OCI-LY1 (cell line): ENCODE measurements around the gene PUSL1.

ENCODE experiments used
- H2AFZ ChIP-seq: fragments of 200-600 bp; sonication (generic), shearing (Covaris generic); 2 replicates; pipeline ENCODE4 v1.6.0; 2014; ENCODE audit warnings: antibody characterized with exemption, mild to moderate bottlenecking, low read length
- H3F3A ChIP-seq: fragments of 200-600 bp; sonication (generic), shearing (Covaris generic); 2 replicates; pipeline ENCODE4 v1.6.0; 2014; ENCODE audit warnings: mild to moderate bottlenecking, antibody characterized with exemption, low read length, moderate library complexity; ENCODE audit not compliant: insufficient read depth
- H3K27ac ChIP-seq: fragments of 200-600 bp; sonication (generic); 2 replicates; pipeline ENCODE4 v1.5.1; 2014; ENCODE audit warnings: low read length, mixed run types, mild to moderate bottlenecking, low read depth; ENCODE audit not compliant: poor library complexity, severe bottlenecking
- H3K27me3 ChIP-seq: fragments of 200-600 bp; sonication (generic); 2 replicates; pipeline ENCODE4 v1.6.0; 2014; ENCODE audit warnings: antibody characterized with exemption, mild to moderate bottlenecking, low read length, moderate library complexity; ENCODE audit not compliant: insufficient read depth
- H3K36me3 ChIP-seq: fragments of 200-600 bp; sonication (generic); 2 replicates; pipeline ENCODE4 v1.6.1; 2014; ENCODE audit warnings: mild to moderate bottlenecking, antibody characterized with exemption, low read length, moderate library complexity, mixed read lengths; ENCODE audit not compliant: insufficient read depth
- H3K4me1 ChIP-seq: fragments of 200-600 bp; sonication (generic); 2 replicates; pipeline ENCODE4 v1.5.1; 2014; ENCODE audit warnings: mild to moderate bottlenecking, low read length, moderate library complexity; ENCODE audit not compliant: insufficient read depth, severe bottlenecking
- H3K4me2 ChIP-seq: fragments of 200-600 bp; sonication (generic), shearing (Covaris generic); 2 replicates; pipeline ENCODE4 v1.6.1; 2014; ENCODE audit warnings: low read length
- H3K4me3 ChIP-seq: fragments of 200-600 bp; sonication (generic); 2 replicates; pipeline ENCODE4 v1.5.1; 2014; ENCODE audit warnings: low read length, low read depth, mild to moderate bottlenecking, mixed read lengths; ENCODE audit not compliant: poor library complexity, severe bottlenecking
- H3K79me2 ChIP-seq: fragments of 200-600 bp; shearing (Covaris generic); 2 replicates; pipeline ENCODE4 v1.6.1; 2016; ENCODE audit warnings: mixed run types, low read length, mixed read lengths; ENCODE audit not compliant: insufficient read depth
- H3K9ac ChIP-seq: fragments of 200-600 bp; sonication (generic), shearing (Covaris generic); 2 replicates; pipeline ENCODE4 v1.6.1; 2014; ENCODE audit warnings: mild to moderate bottlenecking, low read length, mixed read lengths
- H3K9me2 ChIP-seq: fragments of 200-600 bp; sonication (generic), shearing (Covaris generic); 2 replicates; pipeline ENCODE4 v1.6.1; 2014; ENCODE audit warnings: low read depth, mild to moderate bottlenecking, low read length, mixed read lengths
- H3K9me3 ChIP-seq: fragments of 200-600 bp; shearing (Covaris generic); 2 replicates; pipeline ENCODE4 v1.6.1; 2014; ENCODE audit warnings: low read length, mixed read lengths
- H4K20me1 ChIP-seq: fragments of 200-600 bp; sonication (generic), shearing (Covaris generic); 2 replicates; pipeline ENCODE4 v1.6.0; 2016; ENCODE audit warnings: mild to moderate bottlenecking, low read length; ENCODE audit not compliant: insufficient read depth
- EZH2 ChIP-seq: fragments of 200-600 bp; sonication (generic), shearing (Covaris generic); IDR thresholded peaks from 2 replicates; pipeline ENCODE4 v1.8.0; 2017; ENCODE audit warnings: borderline replicate concordance, mixed run types, mild to moderate bottlenecking, antibody characterized with exemption, low read length, moderate library complexity, mixed read lengths
- TF ChIP-seq, protein P1 (sequence below): fragments of 200-600 bp; sonication (generic), shearing (Covaris generic); IDR thresholded peaks from 2 replicates; pipeline ENCODE4 v1.5.1; 2017; ENCODE audit warnings: mild to moderate bottlenecking, antibody characterized with exemption, low read length, moderate library complexity, mixed read lengths

PUSL1 gene

DNA sequence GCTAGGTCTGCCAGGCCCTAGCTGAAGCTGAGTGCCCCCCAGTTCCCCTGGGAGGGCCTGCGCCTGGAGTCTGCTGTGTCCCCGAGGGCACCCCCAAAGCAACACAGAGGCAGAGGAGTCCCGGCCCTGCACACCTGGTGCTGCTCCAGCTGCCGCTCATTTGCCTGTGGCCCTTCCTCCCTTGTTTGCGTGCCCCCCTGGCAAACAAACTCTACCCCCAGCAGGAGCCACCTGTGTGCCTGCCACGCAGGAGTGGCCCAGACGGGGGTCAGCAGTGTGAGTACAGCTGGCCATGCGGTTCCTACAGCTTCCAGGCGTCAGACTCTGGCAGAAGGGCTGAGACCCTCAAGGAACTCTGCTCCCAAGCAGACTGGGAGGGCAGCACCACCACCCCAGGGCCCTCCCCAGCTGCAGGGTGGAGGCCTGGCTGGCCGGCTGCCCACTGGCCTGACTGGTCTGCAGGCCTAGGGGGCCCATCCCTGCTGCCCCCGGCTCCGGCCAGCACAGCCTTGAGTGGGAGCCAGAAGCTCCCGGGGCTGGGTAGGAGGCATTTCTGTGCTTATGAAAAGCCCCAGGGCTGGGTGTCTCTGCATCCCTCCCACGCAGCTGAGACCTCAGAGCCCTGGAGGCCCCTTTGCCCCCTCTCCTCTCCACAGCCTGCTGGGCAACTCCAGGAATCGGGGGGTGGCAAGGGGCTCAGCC, 22.1 kb downstream of the PUSL1 start:
- Histone ChIP-seq H3K9ac (no peak overlapping the region), H3F3A (no peaks in the 10 kb centered on the region), H4K20me1 (no peaks in the 10 kb centered on the region), H3K36me3 (no peaks in the 10 kb centered on the region), H3K27me3 (no peaks in the 10 kb centered on the region), H3K79me2 (no peaks in the 10 kb centered on the region), H3K27ac (no peak overlapping the region), H3K9me2 (no peaks in the 10 kb centered on the region), H2AFZ (no peak overlapping the region), H3K9me3 (no peaks in the 10 kb centered on the region), H3K4me2 (no peak overlapping the region), H3K4me1 (peaks cover 12% of the 10 kb centered on the region), H3K4me3 (no peak overlapping the region)
- TF ChIP-seq, protein P1, sequence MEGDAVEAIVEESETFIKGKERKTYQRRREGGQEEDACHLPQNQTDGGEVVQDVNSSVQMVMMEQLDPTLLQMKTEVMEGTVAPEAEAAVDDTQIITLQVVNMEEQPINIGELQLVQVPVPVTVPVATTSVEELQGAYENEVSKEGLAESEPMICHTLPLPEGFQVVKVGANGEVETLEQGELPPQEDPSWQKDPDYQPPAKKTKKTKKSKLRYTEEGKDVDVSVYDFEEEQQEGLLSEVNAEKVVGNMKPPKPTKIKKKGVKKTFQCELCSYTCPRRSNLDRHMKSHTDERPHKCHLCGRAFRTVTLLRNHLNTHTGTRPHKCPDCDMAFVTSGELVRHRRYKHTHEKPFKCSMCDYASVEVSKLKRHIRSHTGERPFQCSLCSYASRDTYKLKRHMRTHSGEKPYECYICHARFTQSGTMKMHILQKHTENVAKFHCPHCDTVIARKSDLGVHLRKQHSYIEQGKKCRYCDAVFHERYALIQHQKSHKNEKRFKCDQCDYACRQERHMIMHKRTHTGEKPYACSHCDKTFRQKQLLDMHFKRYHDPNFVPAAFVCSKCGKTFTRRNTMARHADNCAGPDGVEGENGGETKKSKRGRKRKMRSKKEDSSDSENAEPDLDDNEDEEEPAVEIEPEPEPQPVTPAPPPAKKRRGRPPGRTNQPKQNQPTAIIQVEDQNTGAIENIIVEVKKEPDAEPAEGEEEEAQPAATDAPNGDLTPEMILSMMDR, result no peak
- no peak for TF ChIP-seq EZH2

DNA sequence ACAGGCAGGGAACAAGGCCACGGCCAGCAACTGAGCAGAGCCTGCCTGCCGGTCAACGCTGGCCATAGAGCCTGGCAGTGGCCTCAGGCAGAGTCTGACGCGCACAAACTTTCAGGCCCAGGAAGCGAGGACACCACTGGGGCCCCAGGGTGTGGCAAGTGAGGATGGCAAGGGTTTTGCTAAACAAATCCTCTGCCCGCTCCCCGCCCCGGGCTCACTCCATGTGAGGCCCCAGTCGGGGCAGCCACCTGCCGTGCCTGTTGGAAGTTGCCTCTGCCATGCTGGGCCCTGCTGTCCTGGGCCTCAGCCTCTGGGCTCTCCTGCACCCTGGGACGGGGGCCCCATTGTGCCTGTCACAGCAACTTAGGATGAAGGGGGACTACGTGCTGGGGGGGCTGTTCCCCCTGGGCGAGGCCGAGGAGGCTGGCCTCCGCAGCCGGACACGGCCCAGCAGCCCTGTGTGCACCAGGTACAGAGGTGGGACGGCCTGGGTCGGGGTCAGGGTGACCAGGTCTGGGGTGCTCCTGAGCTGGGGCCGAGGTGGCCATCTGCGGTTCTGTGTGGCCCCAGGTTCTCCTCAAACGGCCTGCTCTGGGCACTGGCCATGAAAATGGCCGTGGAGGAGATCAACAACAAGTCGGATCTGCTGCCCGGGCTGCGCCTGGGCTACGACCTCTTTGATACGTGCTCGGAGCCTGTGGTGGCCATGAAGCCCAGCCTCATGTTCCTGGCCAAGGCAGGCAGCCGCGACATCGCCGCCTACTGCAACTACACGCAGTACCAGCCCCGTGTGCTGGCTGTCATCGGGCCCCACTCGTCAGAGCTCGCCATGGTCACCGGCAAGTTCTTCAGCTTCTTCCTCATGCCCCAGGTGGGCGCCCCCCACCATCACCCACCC, 22.9 kb downstream of the PUSL1 start, which contains the start of gene TAS1R3:
Gene TAS1R3, plus strand, starts transcription at position 213 of the 898 bp plus-strand sequence. Its CDS starts 66 bp downstream, at position 279.
- no peaks in the 10 kb centered on the region for H4K20me1 ChIP-seq
- no peaks in the 10 kb centered on the region for H3K79me2 ChIP-seq
- H2AFZ ChIP-seq, result no peak within 1 kb of the TSS
- no peak within 1 kb of the TSS for H3K4me2 ChIP-seq
- no peaks in the 10 kb centered on the region for H3K9me3 ChIP-seq
- no peaks in the 10 kb centered on the region for H3K27me3 ChIP-seq
- no peak within 1 kb of the TSS for H3K27ac ChIP-seq
- H3K4me1 ChIP-seq, result peaks cover 4% of the 10 kb centered on the region
- H3K36me3 ChIP-seq, result no peaks in the 10 kb centered on the region; the same call in 1 of the 2 replicates
- H3K4me3 ChIP-seq, result no peak within 1 kb of the TSS
- no peak within 1 kb of the TSS for H3K9ac ChIP-seq
- no peaks in the 10 kb centered on the region for H3K9me2 ChIP-seq
- TF ChIP-seq EZH2, result no peak
- TF ChIP-seq, protein P1, result no peak
- H3F3A ChIP-seq, result no peaks in the 10 kb centered on the region

DNA sequence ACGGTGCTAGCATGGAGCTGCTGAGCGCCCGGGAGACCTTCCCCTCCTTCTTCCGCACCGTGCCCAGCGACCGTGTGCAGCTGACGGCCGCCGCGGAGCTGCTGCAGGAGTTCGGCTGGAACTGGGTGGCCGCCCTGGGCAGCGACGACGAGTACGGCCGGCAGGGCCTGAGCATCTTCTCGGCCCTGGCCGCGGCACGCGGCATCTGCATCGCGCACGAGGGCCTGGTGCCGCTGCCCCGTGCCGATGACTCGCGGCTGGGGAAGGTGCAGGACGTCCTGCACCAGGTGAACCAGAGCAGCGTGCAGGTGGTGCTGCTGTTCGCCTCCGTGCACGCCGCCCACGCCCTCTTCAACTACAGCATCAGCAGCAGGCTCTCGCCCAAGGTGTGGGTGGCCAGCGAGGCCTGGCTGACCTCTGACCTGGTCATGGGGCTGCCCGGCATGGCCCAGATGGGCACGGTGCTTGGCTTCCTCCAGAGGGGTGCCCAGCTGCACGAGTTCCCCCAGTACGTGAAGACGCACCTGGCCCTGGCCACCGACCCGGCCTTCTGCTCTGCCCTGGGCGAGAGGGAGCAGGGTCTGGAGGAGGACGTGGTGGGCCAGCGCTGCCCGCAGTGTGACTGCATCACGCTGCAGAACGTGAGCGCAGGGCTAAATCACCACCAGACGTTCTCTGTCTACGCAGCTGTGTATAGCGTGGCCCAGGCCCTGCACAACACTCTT, 23.8 kb downstream of the PUSL1 start:
- H3K4me3 ChIP-seq, result no peak overlapping the region
- no peaks in the 10 kb centered on the region for H3K4me1 ChIP-seq
- no peaks in the 10 kb centered on the region for H3K79me2 ChIP-seq
- H4K20me1 ChIP-seq, result no peaks in the 10 kb centered on the region
- no peaks in the 10 kb centered on the region for H3K27me3 ChIP-seq
- H3K27ac ChIP-seq, result no peak overlapping the region
- no peak overlapping the region for H3K9ac ChIP-seq
- H3F3A ChIP-seq, result no peaks in the 10 kb centered on the region
- H3K4me2 ChIP-seq, result no peak overlapping the region
- no peak overlapping the region for H2AFZ ChIP-seq
- H3K9me2 ChIP-seq, result no peaks in the 10 kb centered on the region
- TF ChIP-seq EZH2, result no peak
- TF ChIP-seq, protein P1, result no peak
- no peaks in the 10 kb centered on the region for H3K9me3 ChIP-seq
- H3K36me3 ChIP-seq, result no peaks in the 10 kb centered on the region; the same call in 1 of the 2 replicates
